Trophoblast cell (in vitro differentiated cells and primary cell): ENCODE measurements around the gene MGRN1.

Experiments
- DNase-seq, 2 donors: peaks; one replicate each; pipeline ENCODE4 v3.0.0-alpha.2; 2016
- H2AFZ ChIP-seq: 2 replicates; pipeline ENCODE4 v1.6.1; 2013; ENCODE audit warnings: low read length, moderate library complexity, mild to moderate bottlenecking; ENCODE audit not compliant: insufficient read depth, poor library complexity
- H2AK5ac ChIP-seq: 2 replicates; pipeline ENCODE4 v1.6.1; 2013; ENCODE audit warnings: mild to moderate bottlenecking, low read length
- H2BK120ac ChIP-seq: 2 replicates; pipeline ENCODE4 v1.6.1; 2013; ENCODE audit warnings: low read length, mild to moderate bottlenecking, moderate library complexity; ENCODE audit not compliant: insufficient read depth, poor library complexity
- H2BK12ac ChIP-seq: 2 replicates; pipeline ENCODE4 v1.6.1; 2013; ENCODE audit warnings: mild to moderate bottlenecking, low read length, moderate library complexity
- H2BK5ac ChIP-seq: 2 replicates; pipeline ENCODE4 v1.6.1; 2013; ENCODE audit warnings: low read length, low read depth, moderate library complexity, mild to moderate bottlenecking; ENCODE audit not compliant: poor library complexity
- H3K14ac ChIP-seq: 2 replicates; pipeline ENCODE4 v1.6.1; 2013; ENCODE audit warnings: mild to moderate bottlenecking, low read length
- H3K18ac ChIP-seq: 2 replicates; pipeline ENCODE4 v1.6.1; 2013; ENCODE audit warnings: mild to moderate bottlenecking, low read length
- H3K23ac ChIP-seq: 2 replicates; pipeline ENCODE4 v1.6.1; 2013; ENCODE audit warnings: low read length
- H3K27ac ChIP-seq: 2 replicates; pipeline ENCODE4 v1.5.1; 2013; ENCODE audit warnings: low read depth, mild to moderate bottlenecking, inconsistent platforms, low read length, moderate library complexity
- H3K27me3 ChIP-seq: 2 replicates; pipeline ENCODE4 v1.6.1; 2013; ENCODE audit warnings: inconsistent platforms, mild to moderate bottlenecking, low read length, moderate library complexity; ENCODE audit not compliant: insufficient read depth
- H3K36me3 ChIP-seq, 2 experiments: 1 replicate in 1 of 2; 2 replicates in 1 of 2; pipeline ENCODE4 v1.6.1; 2013; ENCODE audit warnings: low read length in 2 of 2, mild to moderate bottlenecking in 2 of 2, moderate library complexity in 1 of 2; ENCODE audit not compliant: insufficient read depth in 2 of 2, control insufficient read depth in 1 of 2
- H3K4ac ChIP-seq: 2 replicates; pipeline ENCODE4 v1.6.1; 2013; ENCODE audit warnings: low read depth, mild to moderate bottlenecking, low read length, moderate library complexity
- H3K4me1 ChIP-seq, 2 experiments: 1 replicate in 1 of 2; 2 replicates in 1 of 2; pipeline ENCODE4 v1.6.1; 2013; ENCODE audit warnings: low read length in 2 of 2, mild to moderate bottlenecking in 2 of 2, moderate library complexity in 1 of 2; ENCODE audit not compliant: insufficient read depth in 2 of 2, control insufficient read depth in 1 of 2
- H3K4me2 ChIP-seq: 2 replicates; pipeline ENCODE4 v1.6.1; 2013; ENCODE audit warnings: inconsistent platforms, mild to moderate bottlenecking, low read length, moderate library complexity
- H3K4me3 ChIP-seq: 2 replicates; pipeline ENCODE4 v1.5.1; 2013; ENCODE audit warnings: mild to moderate bottlenecking, low read depth, low read length, inconsistent platforms
- H3K79me1 ChIP-seq: one replicate; pipeline ENCODE4 v1.6.1; 2013; ENCODE audit warnings: low read length
- H3K79me2 ChIP-seq: 2 replicates; pipeline ENCODE4 v1.6.1; 2013; ENCODE audit warnings: low read length, mild to moderate bottlenecking; ENCODE audit not compliant: control insufficient read depth, insufficient read depth, poor library complexity
- H3K9ac ChIP-seq: 2 replicates; pipeline ENCODE4 v1.6.1; 2013; ENCODE audit warnings: mild to moderate bottlenecking, low read length
- H3K9me3 ChIP-seq: 2 replicates; pipeline ENCODE4 v1.6.1; 2013; ENCODE audit warnings: low read depth, mild to moderate bottlenecking, control low read depth, inconsistent platforms, low read length; ENCODE audit not compliant: insufficient read depth
- H4K12ac ChIP-seq: 2 replicates; pipeline ENCODE4 v1.6.1; 2013; ENCODE audit warnings: low read depth, mild to moderate bottlenecking, low read length, moderate library complexity
- H4K8ac ChIP-seq: 2 replicates; pipeline ENCODE4 v1.6.1; 2013; ENCODE audit warnings: low read depth, mild to moderate bottlenecking, low read length, moderate library complexity
- H4K91ac ChIP-seq: one replicate; pipeline ENCODE4 v1.6.1; 2013; ENCODE audit warnings: low read depth, mild to moderate bottlenecking, low read length, moderate library complexity
- WGBS: extraction: QIAGEN DNeasy Blood & Tissue Kit; methylation state at CpG from one replicate; pipeline ENCODE4 v1.1.7; 2013; ENCODE audit warnings: missing lambda C conversion rate; ENCODE audit not compliant: insufficient read length, insufficient coverage; ENCODE audit errors: extremely low coverage; 5-methylcytosine and 5-hydroxymethylcytosine counted together

The MGRN1 gene

DNA sequence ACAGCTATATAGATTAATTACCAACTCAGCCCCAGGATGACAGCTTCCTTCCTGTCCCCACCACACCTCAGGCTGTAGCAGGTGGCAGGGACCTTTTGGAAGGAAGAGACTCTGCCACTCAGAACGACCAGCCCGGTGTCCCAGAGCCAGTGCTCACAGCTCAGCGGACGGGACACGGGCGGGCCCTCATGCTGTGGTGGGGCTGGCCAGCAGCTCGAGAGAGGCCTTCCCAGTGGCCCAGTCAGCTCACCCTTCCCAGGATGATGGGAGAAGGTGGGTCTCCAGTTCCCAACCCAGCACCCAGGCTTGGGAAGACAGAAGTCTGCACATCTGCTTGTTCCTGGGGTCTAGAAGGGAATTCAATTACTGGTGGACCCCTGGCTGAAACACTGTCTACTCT, 79.3 kb downstream of the MGRN1 start:
- H4K91ac ChIP-seq: no peak overlapping the region
- peaks cover 3% of the 10 kb centered on the region for H3K9me3 ChIP-seq
- no peaks in the 10 kb centered on the region for H3K4me1 ChIP-seq
- no CpG with 5 or more reads among the region's 7 CpGs for WGBS
- peaks cover 49 to 54% of the 10 kb centered on the region in 2 experiments for H3K36me3 ChIP-seq
- no peak overlapping the region for H3K23ac ChIP-seq
- H3K79me1 ChIP-seq: no peaks in the 10 kb centered on the region
- no peak overlapping the region for H2BK12ac ChIP-seq
- H3K18ac ChIP-seq: no peak overlapping the region
- no peaks in the 10 kb centered on the region for H3K79me2 ChIP-seq
- no peak overlapping the region for H3K4ac ChIP-seq
- H3K27ac ChIP-seq: no peak overlapping the region
- H4K8ac ChIP-seq: no peak overlapping the region
- no peak overlapping the region for H2AK5ac ChIP-seq
- H2AFZ ChIP-seq: no peak overlapping the region
- H2BK5ac ChIP-seq: no peak overlapping the region
- H3K4me3 ChIP-seq: no peak overlapping the region
- no peak overlapping the region for H3K14ac ChIP-seq
- no peak overlapping the region for H2BK120ac ChIP-seq
- H3K4me2 ChIP-seq: no peak overlapping the region
- DNase-seq: no peak
- no peak overlapping the region for H3K9ac ChIP-seq
- H4K12ac ChIP-seq: no peak overlapping the region
- no peaks in the 10 kb centered on the region for H3K27me3 ChIP-seq

DNA sequence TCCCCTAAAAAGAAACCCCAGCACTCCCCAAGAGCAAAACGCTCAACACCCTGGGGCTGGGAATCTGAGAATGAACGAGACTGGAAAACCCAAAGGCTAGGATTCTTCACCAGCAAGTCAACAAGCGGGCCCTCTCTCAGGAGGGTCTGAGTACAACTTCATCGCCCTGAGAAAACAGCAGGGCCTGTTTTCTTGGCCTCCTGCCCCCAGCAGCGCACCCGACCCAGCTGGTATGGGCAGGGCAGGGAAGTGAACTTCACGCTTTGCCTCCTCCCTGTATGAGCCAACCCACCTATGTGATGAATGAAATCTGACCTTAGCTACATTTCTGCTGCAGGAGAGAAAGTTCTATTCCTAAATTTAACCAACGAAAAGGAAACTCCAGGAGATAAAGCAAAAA, 79.9 kb downstream of the MGRN1 start:
- Histone ChIP-seq H3K9me3 (peaks cover 3% of the 10 kb centered on the region), H3K4ac (no peak overlapping the region), H3K18ac (no peak overlapping the region), H3K14ac (no peak overlapping the region), H3K4me1 (no peaks in the 10 kb centered on the region), H3K79me1 (no peaks in the 10 kb centered on the region), H3K4me3 (no peak overlapping the region), H4K91ac (no peak overlapping the region), H3K4me2 (no peak overlapping the region), H3K27ac (no peak overlapping the region), H2AFZ (no peak overlapping the region), H2BK12ac (no peak overlapping the region), H4K12ac (no peak overlapping the region), H4K8ac (no peak overlapping the region), H3K36me3 (peaks cover 44 to 50% of the 10 kb centered on the region in 2 experiments), H3K23ac (no peak overlapping the region), H3K27me3 (no peaks in the 10 kb centered on the region), H2BK5ac (no peak overlapping the region), H2BK120ac (no peak overlapping the region), H3K79me2 (no peaks in the 10 kb centered on the region), H2AK5ac (no peak overlapping the region), H3K9ac (no peak overlapping the region)
- no CpG with 5 or more reads among the region's 8 CpGs for WGBS
- DNase-seq: no peak

DNA sequence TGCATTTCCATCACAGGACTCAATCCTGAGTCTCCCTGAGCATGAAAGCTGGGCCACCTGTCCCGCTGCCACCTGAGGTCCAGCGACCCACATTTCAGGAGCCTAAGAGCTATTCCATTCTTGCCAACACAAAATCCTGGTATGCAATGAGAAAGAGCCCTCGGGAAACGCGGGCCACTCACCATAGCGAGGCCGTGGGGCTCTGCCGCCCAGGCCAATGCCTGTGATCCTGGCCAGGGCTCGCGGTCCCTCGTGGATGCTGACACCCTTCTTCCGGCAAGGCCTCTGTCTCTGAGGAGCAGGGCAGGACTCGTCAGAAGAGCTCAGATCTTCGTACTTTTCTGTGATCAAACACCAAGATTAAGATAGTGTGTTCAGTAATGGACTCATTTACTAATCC, 80.3 kb downstream of the MGRN1 start:
- H4K12ac ChIP-seq: no peak overlapping the region
- H3K14ac ChIP-seq: no peak overlapping the region
- H3K4ac ChIP-seq: no peak overlapping the region
- no peaks in the 10 kb centered on the region for H3K4me1 ChIP-seq
- no peaks in the 10 kb centered on the region for H3K27me3 ChIP-seq
- no peak overlapping the region for H4K8ac ChIP-seq
- no peak overlapping the region for H4K91ac ChIP-seq
- no peak overlapping the region for H3K18ac ChIP-seq
- WGBS: no CpG with 5 or more reads among the region's 14 CpGs
- H2BK12ac ChIP-seq: no peak overlapping the region
- no peak overlapping the region for H2AK5ac ChIP-seq
- H2BK5ac ChIP-seq: no peak overlapping the region
- H3K9ac ChIP-seq: no peak overlapping the region
- peaks cover 3% of the 10 kb centered on the region for H3K9me3 ChIP-seq
- peaks cover 43 to 51% of the 10 kb centered on the region in 2 experiments for H3K36me3 ChIP-seq
- no peak overlapping the region for H3K23ac ChIP-seq
- H2AFZ ChIP-seq: no peak overlapping the region
- no peak overlapping the region for H2BK120ac ChIP-seq
- no peak for DNase-seq
- H3K4me2 ChIP-seq: no peak overlapping the region
- H3K4me3 ChIP-seq: no peak overlapping the region
- H3K79me2 ChIP-seq: no peaks in the 10 kb centered on the region
- no peaks in the 10 kb centered on the region for H3K79me1 ChIP-seq
- H3K27ac ChIP-seq: no peak overlapping the region

DNA sequence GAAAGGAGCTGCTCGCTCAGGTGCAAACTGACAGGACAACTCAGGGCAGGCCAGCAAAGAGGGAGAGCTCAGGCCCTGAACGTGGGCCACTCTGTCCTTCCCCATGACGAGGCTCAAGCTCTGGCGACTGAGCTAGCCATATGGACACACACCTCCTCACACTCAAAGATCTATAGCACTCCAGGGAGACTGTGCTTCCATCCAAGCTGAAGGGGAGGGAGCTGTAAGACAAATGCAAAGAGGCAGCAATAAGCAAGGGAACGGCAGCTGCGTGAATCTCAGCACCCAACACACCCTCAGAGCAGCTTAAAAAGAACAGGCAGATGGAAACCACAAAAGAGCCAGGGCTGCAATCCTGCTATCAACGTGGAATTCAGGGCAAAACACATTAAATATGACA, 82.2 kb downstream of the MGRN1 start:
- H3K27me3 ChIP-seq: no peaks in the 10 kb centered on the region
- no peak overlapping the region for H3K4me3 ChIP-seq
- no peak overlapping the region for H3K4me2 ChIP-seq
- no peak overlapping the region for H2BK5ac ChIP-seq
- no peak overlapping the region for H3K9ac ChIP-seq
- no peaks in the 10 kb centered on the region for H3K79me1 ChIP-seq
- peaks cover 5% of the 10 kb centered on the region for H3K9me3 ChIP-seq
- WGBS: no CpG with 5 or more reads among the region's 7 CpGs
- no peak overlapping the region for H3K18ac ChIP-seq
- DNase-seq: no peak
- peaks cover 28 to 36% of the 10 kb centered on the region in 2 experiments for H3K36me3 ChIP-seq
- H3K27ac ChIP-seq: no peak overlapping the region
- H4K12ac ChIP-seq: no peak overlapping the region
- no peak overlapping the region for H3K4ac ChIP-seq
- no peak overlapping the region for H4K8ac ChIP-seq
- no peak overlapping the region for H2BK120ac ChIP-seq
- H2BK12ac ChIP-seq: no peak overlapping the region
- no peak overlapping the region for H2AK5ac ChIP-seq
- no peak overlapping the region for H3K14ac ChIP-seq
- H4K91ac ChIP-seq: no peak overlapping the region
- H3K23ac ChIP-seq: no peak overlapping the region
- no peak overlapping the region for H2AFZ ChIP-seq
- H3K79me2 ChIP-seq: no peaks in the 10 kb centered on the region
- H3K4me1 ChIP-seq: no peaks in the 10 kb centered on the region
